ENCODE measurements around the gene CLCN7. TPM values are rescaled to one million over a fixed set of nuclear protein-coding genes. Genes with fewer than 3 reads are reported as not detected.

The CLCN7 gene
- total RNA-seq, 2 donors from 2014 or later: 42.4 to 61.5 TPM

DNA sequence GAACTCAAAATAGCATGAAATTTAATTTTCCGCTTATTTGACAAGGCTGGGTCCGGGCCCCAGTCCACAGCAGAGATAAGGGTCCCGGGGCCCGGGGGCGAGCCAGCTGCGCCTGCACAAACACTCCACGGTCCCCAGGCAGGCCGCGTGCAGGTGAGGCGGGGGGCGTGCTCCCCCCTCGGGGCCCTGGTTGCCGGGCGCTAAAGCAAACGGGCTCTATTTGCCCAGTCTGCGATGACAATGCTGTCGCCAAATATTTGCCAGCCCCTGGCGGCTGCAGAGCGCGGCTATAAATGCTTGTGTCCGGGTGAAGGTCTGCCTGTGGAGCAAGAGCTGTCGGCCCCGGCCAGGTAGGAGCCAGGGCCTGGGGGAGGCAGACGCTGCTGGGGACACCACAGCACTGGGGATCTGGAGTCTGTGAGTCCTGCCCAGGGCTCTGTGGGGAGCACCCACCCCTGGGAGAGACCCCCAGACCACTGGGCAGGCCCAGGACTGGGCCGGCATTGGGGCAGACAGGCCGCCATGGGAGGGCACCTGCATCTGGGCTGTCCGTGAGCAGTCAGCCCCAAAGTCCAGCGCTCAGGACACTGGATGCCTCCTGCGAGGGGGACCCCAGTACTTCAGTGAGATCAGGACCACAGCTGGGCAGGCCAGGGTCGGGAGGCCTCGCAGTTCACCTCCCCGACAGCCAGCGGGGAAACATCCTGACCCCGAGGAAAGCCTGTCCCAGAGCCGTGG, 43.9 kb downstream of the CLCN7 start, which contains the start of gene PERCC1:
TSS of gene PERCC1 (plus strand) at position 320 of the 738 bp plus-strand sequence. CDS start 1,516 bp downstream, outside the sequence.
- Histone ChIP-seq H3K36me3 (no peaks in the 10 kb centered on the region), H3K27ac (no peak within 1 kb of the TSS), H3K27me3 (no peaks in the 10 kb centered on the region), H3K4me3 (no peak within 1 kb of the TSS), H3K9ac (ENCODE audit: low read depth in 2 of 2, low read length in 2 of 2) (no peak within 1 kb of the TSS), H3K4me1 (no peaks in the 10 kb centered on the region), H3K9me3 (no peaks in the 10 kb centered on the region)
- intact Hi-C loops (cut with DNase I): no loop called here
- TF ChIP-seq, protein P1, sequence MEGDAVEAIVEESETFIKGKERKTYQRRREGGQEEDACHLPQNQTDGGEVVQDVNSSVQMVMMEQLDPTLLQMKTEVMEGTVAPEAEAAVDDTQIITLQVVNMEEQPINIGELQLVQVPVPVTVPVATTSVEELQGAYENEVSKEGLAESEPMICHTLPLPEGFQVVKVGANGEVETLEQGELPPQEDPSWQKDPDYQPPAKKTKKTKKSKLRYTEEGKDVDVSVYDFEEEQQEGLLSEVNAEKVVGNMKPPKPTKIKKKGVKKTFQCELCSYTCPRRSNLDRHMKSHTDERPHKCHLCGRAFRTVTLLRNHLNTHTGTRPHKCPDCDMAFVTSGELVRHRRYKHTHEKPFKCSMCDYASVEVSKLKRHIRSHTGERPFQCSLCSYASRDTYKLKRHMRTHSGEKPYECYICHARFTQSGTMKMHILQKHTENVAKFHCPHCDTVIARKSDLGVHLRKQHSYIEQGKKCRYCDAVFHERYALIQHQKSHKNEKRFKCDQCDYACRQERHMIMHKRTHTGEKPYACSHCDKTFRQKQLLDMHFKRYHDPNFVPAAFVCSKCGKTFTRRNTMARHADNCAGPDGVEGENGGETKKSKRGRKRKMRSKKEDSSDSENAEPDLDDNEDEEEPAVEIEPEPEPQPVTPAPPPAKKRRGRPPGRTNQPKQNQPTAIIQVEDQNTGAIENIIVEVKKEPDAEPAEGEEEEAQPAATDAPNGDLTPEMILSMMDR (IDR thresholded peaks at IDR 0.05): no peak
- DNase-seq: no peak

DNA sequence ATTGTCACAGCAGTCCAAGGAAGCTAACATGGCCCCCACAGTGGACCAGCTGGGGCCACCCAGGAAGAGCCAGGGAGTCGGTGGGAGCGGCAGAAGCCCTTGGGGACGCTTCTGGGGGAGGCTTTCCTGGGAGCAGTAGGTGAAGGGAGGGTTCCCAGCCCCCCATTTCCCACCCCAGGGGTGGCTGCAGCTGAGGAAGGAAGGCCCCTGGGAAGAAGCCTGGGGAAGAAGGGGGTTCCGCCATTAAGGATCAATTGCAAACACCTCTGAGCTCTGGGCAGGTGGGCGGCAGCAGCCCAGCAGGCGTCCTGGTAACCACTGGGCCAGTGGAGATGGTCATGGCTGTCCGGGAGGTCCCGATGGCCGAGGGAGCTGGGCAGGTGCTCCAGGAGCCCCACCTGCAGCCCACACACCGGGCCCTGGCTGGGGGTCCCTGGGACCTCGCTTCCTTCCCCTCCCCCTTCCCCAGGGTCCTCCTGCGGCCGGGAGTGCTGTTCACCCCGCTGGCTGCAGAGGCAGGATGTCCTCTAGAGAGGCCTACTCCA, 44.5 kb downstream of the CLCN7 start:
- Histone ChIP-seq H3K9me3 (no peaks in the 10 kb centered on the region), H3K27ac (no peak overlapping the region), H3K4me3 (no peak overlapping the region), H3K9ac (ENCODE audit: low read depth in 2 of 2, low read length in 2 of 2) (no peak overlapping the region), H3K36me3 (no peaks in the 10 kb centered on the region), H3K27me3 (no peaks in the 10 kb centered on the region), H3K4me1 (no peaks in the 10 kb centered on the region)
- DNase-seq: no peak
- intact Hi-C loops (cut with DNase I): no loop called here
- TF ChIP-seq, protein P1 (IDR thresholded peaks at IDR 0.05): no peak

DNA sequence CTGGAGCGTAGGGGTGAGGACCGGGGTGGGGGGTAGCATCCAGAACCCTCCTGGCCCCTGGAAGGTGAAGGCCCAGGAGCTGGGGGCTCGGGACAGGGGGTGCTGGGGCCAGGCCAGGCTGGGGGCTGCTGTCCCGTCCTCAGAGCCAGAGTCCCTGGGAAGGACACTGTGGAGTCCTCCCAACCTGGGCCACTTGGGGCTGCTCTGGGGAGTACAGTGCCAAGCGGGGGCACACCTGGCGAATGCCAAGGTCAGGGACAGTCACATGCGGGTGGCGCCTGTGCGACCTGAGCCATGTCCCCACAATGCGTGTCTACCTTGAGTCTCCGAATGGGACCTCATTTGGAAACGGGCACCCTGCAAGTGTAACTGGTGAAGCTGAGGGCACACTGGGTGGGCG, 45.2 kb downstream of the CLCN7 start:
- no peaks in the 10 kb centered on the region for H3K36me3 ChIP-seq
- H3K27me3 ChIP-seq: no peaks in the 10 kb centered on the region
- TF ChIP-seq, protein P1 (IDR thresholded peaks at IDR 0.05): no peak
- H3K4me3 ChIP-seq: no peak overlapping the region
- H3K9ac ChIP-seq (ENCODE audit: low read depth in 2 of 2, low read length in 2 of 2): no peak overlapping the region
- H3K4me1 ChIP-seq: no peaks in the 10 kb centered on the region
- intact Hi-C loops (cut with DNase I): no loop called here
- no peak overlapping the region for H3K27ac ChIP-seq
- no peaks in the 10 kb centered on the region for H3K9me3 ChIP-seq
- DNase-seq: no peak

DNA sequence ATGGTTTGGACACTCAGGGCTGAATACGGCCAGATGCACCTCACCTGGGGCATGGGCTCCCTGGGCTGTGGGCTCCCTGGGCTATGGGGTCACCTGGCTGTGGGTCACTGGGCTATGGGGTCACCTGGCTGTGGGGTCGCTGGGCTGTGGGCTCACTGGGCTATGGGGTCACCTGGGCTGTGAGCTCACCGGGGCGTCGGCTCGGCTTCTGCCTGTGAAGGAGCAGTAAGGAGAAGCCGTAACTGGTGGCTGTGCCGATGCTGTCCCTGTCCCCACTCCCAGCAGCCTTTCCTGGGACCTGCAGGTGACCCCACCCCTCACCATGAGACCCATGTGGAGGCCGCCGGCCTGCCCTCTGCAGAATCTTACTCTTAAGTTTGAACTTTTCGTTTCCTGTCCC, 45.8 kb downstream of the CLCN7 start:
- no peaks in the 10 kb centered on the region for H3K9me3 ChIP-seq
- H3K27me3 ChIP-seq: no peaks in the 10 kb centered on the region
- no peak for DNase-seq
- no peak overlapping the region for H3K4me3 ChIP-seq
- H3K4me1 ChIP-seq: no peaks in the 10 kb centered on the region
- no peak overlapping the region for H3K27ac ChIP-seq
- intact Hi-C loops (cut with DNase I): no loop called here
- peak overlapping the region in 1 of 2 donors; percentile 43 for H3K9ac ChIP-seq (ENCODE audit: low read depth in 2 of 2, low read length in 2 of 2)
- no peaks in the 10 kb centered on the region for H3K36me3 ChIP-seq
- TF ChIP-seq, protein P1 (IDR thresholded peaks at IDR 0.05): no peak

DNA sequence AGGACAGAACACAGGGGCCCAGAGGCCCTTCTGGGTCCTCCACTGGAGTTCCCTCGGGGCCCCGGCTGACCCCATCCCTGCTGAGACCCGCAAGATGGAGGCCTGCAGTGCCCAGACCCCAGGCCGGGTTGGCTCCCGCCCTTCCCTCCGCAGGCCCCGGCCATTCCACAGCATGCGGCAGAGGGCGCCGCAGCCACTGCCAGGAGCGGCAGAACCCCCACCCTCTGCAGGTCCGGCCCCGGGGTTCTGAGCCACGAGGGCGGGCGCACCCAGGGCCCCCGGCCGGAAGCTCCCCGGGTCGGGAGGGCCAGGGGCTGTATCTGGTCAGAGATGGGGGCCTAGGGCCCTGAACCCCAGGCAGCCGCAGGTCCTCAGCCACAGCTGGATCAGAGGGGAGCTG, 46.3 kb downstream of the CLCN7 start:
- H3K4me3 ChIP-seq: no peak overlapping the region
- no peaks in the 10 kb centered on the region for H3K4me1 ChIP-seq
- no peak overlapping the region for H3K27ac ChIP-seq
- intact Hi-C loops (cut with DNase I): no loop called here
- TF ChIP-seq, protein P1 (IDR thresholded peaks at IDR 0.05): no peak
- no peaks in the 10 kb centered on the region for H3K9me3 ChIP-seq
- H3K36me3 ChIP-seq: no peaks in the 10 kb centered on the region
- no peak for DNase-seq
- no peaks in the 10 kb centered on the region for H3K27me3 ChIP-seq
- H3K9ac ChIP-seq (ENCODE audit: low read depth in 2 of 2, low read length in 2 of 2): peak overlapping the region in 1 of 2 donors; percentile 43
